NK-92 (cell line): ENCODE data around the gene RGS14.
"Not testable (repeated sequence)": the region's sequence is repeated elsewhere in the genome, so short reads cannot be mapped to it uniquely, and the experiment has no call there.

Source experiments
- DNase-seq: peaks from one replicate; lab custom pipeline; 2025; ENCODE audit not compliant: unreplicated experiment; lab: John Stamatoyannopoulos, UW

The RGS14 gene

GRCh38 chr5:177397875-177398390 lies 40.2 kb downstream of the RGS14 start:
- no peak for DNase-seq

- no peak for DNase-seq
These were observed 42.5 kb downstream of the RGS14 start, which contains the start of gene PFN3 for GRCh38 chr5:177399997-177400868. TSS of gene PFN3 (minus strand) at chr5:177400661. CDS start at chr5:177400576, 85 bp downstream.

- no peak for DNase-seq
These were observed 44.7 kb downstream of the RGS14 start for GRCh38 chr5:177402271-177403043.

- DNase-seq: no peak
These were observed 45.5 kb downstream of the RGS14 start for GRCh38 chr5:177403102-177403791.

GRCh38 chr5:177403792-177404640 lies 46.3 kb downstream of the RGS14 start:
- no peak for DNase-seq

- no peak for DNase-seq
These were observed 47.0 kb downstream of the RGS14 start for GRCh38 chr5:177404641-177405179.

- DNase-seq: no peak
These were observed 47.6 kb downstream of the RGS14 start for GRCh38 chr5:177405312-177405711.

GRCh38 chr5:177405805-177406204 lies 48.1 kb downstream of the RGS14 start:
- no peak for DNase-seq

- no peak for DNase-seq
These were observed 51.5 kb downstream of the RGS14 start, which contains the start of gene F12 for GRCh38 chr5:177409043-177409801. TSS of gene F12 (minus strand) at chr5:177409564. CDS start at chr5:177409527, 37 bp downstream.

- no peak for DNase-seq
These were observed 52.9 kb downstream of the RGS14 start for GRCh38 chr5:177410575-177410974.

- no peak for DNase-seq
These were observed 55.0 kb downstream of the RGS14 start for GRCh38 chr5:177412603-177413233.

- no peak for DNase-seq
These were observed 56.8 kb downstream of the RGS14 start for GRCh38 chr5:177414481-177414880.

GRCh38 chr5:177417081-177417480 lies 59.4 kb downstream of the RGS14 start:
- DNase-seq: not testable (repeated sequence)

GRCh38 chr5:177419046-177419445 lies 61.3 kb downstream of the RGS14 start:
- DNase-seq: no peak

- not testable (repeated sequence) for DNase-seq
These were observed 62.7 kb downstream of the RGS14 start for GRCh38 chr5:177420472-177420871.

- DNase-seq: no peak
These were observed 63.5 kb downstream of the RGS14 start for GRCh38 chr5:177421062-177421798.
